Fibroblast of skin of left biceps (primary cell): Measurements from ENCODE around the gene FGF14.

Experiments used
- DNase-seq, 2 experiments: peaks; one replicate each; pipeline ENCODE4 v3.0.0-alpha.2; 2013; ENCODE audit warnings: low read depth in 2 of 2

The FGF14 gene

DNA sequence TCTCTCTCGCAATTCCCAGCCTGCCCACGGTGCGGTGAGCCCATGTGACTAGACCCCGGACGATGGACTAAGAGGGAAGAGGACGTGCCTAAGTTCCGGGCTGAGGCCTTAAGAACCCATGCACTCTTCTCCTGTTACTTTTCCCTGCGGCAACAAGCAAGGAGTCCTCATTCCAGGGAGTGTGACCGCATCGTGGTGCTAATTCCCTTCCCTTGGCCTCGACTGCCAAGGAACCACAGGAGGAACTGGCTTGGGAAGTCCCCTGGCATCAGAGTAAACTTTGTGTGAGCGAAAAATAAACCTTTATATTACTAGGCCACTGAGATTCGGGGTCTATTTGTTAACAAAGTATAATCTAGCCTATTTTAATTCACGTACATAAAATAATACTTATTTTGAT lies 34.0 kb downstream of the FGF14 start:
- DNase-seq = no peak

DNA sequence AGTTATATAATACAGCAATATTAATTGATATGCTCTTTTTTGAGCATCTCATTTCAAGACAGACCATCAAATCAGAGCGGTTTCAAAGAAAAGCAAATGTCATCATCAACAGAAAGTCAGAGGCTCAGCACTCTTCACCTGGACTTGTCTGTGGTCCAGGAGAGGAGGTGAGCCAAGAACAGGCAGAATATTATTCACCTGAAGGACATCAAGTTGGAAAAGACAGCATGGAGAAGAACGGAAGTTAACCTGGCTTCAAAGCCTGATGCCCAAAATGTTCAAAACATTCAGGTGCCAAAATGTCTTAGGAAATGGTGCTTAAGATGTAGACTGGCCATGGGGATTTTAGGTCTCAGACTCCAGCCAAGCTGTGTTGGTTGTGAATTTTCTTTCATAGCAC lies 40.7 kb downstream of the FGF14 start:
- no peak for DNase-seq

DNA sequence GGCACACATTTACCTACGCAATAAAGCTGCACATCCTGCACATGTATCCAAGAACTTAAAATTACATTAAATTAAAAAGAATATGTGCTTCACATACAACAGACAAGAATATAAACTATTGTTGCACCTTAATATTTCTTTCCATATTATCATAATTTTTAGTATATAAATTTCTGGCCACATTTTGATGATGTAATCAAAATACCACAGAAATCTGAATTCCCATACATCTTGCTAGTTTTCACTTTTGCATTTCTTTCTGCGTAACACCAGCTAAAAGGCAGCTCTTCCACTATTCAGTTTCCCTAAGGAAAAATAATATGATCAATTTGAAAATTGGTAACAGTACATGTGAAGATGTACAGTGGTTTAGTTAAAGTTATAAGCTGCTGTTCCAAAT lies 42.6 kb downstream of the FGF14 start:
- DNase-seq = no peak

DNA sequence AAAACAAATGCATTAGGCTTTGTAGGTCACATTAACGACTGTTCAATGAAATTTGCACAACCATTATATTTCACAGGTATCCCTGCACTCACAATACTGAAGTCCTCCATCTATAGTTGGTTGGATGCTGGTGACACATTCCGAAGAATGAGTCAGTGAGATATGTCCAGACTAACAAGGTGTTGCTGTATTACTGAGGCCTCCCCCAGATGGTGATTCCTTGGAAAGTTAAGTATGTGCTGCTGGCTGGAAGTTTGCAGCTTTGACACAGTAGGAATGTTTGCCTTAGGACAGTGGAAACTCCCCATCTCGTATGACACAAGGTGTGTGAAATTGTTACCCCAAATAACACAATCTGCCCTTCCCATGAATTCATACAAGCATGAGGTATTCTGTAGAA lies 46.6 kb downstream of the FGF14 start:
- DNase-seq = no peak

DNA sequence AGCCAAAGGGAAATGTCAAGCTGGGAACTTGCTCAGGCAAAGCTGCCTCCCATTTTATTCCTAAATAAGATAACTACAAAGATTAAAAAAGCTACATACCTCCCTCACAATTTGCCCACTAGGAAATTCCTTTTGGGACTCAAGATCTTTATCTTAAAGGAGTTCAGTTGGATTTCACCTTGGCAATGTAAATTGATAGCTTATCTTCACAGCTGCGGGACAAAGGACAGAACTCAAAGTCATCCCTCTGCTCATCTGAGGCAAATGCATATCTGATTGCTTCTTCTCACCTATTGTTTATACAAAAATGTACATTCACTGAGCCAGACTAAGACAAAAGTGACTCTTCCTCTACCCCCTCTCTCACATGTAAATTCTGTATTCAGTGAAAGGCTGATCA lies 47.8 kb downstream of the FGF14 start:
- DNase-seq = no peak

DNA sequence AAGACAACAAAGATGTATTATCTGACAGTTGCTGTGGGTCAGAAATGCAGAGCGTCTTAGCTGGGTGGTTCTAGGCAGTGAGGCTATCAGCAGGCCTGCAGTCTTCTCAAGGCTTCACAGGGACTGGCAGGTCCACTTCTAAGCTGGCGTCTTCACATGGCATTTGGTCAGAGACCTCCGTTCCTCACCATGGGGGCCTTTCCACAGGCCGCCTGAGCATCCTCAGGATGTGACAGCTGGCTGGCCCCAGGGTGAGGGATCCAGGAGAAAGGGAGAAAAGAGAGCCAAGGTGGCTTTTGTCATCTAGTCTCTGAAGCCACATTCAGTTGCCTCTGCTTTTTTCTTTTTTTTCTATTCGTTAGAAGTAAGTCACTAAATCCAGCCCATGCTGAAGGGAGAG lies 50.3 kb downstream of the FGF14 start:
- DNase-seq = no peak

DNA sequence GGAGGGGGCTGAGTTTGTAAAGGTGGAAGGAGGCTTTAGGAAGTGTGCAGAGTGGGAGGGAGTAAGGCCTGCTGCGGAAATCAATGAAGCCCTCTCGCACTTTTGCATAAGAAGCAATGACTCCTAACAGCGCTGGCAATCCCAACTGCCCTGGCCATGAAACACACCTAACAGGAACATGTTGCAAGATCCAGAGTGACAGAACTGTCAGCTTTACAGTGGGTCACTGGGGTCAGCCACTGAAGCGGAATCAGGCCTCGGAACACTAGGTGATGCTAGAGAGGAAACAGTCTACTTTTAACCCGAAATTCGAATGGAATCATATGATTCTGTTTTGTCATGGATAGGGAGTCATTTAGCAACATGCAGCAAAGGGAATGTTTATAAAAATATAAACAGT lies 54.4 kb downstream of the FGF14 start:
- no peak for DNase-seq

DNA sequence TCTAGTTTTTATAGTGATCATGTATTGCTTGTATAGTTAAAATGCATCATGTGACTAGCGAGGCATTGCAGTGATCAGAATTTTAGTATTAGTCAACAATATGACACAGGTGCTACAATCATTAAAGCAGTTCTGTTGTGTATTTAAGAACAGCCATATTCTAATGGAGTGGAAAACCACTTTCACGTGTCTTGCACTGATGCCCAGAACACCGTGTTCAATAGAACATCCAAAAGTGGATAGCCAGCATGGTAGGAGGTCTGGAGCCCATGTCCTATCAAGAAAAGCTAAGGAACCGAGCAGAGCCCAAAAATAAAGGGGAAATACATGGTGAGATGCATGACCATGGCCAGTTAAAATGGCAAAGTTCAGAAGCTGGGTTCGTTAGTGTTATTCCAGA lies 55.1 kb downstream of the FGF14 start:
- DNase-seq = no peak

DNA sequence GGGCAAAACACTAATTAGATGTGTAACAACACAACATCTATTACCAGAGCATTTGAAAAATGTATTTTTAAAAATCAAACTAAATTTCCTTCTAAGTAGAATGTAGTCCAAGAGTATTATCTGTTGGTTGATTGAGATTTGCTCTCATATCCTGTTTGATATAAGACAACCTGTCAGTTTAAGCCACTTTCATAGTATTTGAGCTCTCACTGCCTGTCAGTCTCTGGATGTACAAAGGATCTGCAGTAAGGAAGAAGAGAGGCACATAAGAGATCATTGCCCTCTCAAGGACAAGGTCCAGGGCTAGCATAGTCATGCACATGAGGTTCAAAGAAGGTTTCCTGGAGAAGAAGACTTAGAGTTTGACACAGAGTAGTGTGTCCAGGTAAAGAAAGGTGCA lies 57.4 kb downstream of the FGF14 start:
- no peak for DNase-seq

DNA sequence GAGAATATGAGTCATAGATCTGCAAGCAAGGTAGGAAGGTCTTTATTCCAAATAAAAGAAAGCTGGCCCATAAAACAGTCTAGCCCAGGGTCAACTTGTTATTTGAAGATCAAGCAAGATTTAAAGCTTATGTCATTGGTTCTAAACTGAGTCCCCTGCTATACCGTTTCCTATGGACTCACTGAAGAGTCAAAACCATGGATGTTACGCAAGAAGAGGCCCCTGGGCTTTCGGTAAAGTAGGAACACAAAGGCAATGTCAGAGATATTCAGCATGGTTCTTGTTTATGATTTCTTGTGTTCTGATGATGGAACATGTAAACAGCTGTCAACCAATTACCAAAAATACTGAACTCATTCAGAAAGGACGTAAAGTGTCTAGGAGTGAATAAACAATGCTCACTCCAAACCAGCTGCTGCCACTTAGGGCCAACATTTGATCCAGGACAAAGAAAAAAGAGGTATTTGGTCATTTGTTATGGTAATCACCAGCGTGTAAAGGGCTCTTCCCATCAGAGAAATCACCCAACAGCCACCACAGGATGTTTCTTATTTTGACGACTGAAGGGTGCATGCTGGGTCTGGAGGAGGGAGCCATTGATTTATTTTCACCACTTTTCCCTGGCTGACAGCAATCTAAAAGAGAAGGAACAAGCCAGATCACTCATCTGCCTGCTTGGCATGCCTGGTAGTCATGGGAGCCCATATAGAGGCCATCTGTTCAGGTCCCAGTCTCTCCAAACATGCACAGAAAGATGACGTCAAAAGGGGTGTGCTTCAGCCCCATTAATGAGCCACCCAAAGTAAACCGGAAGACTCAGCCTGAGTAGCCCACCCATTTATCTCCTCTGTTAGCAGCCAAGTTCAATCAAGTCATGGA lies 68.3 kb downstream of the FGF14 start:
- DNase-seq = no peak

DNA sequence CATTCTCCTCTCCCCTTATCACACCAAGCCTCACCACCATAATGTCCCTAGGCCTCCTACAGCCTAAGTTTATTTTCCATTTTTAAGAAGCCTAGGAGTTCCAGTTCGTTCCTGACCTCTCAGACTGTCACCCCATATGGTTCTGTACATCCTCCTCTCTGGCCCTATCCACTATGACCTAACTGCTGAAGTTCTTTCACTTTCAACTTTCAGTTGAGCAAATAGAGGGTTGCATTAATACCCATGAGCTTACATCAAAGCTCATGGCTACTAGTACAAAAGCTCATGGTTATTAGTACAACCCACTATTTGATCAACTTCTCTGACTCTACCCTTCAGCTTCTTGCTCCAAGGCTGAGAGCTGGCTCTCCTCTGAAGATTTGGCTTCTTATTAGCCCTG lies 72.9 kb downstream of the FGF14 start:
- DNase-seq = no peak

DNA sequence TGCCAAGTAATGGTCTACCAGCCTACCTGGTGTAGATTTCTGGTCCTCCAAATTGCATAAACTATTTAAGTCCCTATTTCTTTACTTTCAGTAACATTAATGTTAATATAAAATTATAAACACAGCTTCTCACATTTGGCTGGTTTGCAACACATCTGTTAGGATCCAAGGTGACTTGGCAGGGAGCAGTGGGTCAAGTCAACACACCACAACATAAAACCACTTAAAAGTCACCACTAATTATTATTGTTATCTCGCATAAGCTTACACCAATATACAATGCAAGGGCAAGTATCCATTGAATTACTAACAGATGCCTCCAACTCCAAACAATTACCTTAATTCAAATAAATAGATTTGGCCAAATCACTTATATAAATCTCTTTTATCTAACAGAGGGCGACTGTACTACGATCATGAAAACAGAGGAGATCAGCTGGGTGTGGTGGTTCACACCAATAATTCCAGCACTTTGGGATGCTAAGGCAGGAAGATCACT lies 74.7 kb downstream of the FGF14 start:
- no peak for DNase-seq

DNA sequence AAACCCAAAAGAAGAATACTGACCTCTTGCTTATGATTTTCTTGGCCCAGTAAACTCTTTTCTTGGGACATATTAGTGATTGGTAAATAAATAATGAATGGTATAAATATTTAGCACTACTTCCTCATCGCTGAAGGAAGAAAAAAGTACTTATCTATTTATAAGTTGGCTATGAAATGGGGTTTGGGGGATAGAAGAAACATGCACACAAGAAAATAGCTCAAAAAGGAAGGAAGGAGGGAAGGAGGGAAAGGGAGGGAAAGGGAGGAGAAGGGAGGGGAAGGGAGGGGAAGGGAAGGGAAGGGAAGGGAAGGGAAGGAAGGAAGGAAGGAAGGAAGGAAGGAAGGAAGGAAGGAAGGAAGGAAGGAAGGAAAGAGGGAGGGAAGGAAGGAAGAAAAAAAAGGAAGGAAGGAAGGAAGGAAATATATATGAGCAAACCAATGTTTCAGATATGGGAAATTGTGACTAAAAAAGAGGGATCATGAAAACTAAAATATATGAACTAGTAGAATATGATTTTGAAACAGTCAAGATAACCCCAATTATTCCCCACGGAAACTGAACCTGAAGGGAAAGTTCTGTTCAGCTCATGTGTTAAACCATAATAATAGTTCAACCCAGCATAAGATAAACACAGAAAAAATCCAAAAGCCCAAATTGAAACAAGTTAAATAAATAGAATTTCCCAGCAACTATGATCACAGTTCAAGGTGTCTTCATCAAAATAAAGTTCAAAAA lies 75.3 kb downstream of the FGF14 start:
- no peak for DNase-seq

DNA sequence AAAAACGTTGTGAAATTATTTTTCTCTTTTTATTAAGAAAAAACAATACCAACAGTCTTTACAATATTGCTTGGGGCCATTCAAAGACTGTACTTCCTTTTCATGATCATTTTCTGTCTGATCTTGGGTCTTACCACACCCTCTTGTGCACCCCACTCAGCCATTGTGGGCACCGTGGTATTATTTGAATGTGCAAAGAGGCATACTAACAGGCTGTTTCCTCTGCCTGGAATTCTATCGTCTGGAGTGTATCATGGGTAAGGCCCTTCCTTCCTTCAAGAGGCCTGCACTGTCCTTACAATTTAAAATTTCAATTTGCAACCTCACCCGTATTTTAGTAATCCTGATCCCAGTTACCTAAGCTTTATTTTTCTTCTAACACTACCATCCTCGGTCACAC lies 76.5 kb downstream of the FGF14 start:
- DNase-seq = no peak

DNA sequence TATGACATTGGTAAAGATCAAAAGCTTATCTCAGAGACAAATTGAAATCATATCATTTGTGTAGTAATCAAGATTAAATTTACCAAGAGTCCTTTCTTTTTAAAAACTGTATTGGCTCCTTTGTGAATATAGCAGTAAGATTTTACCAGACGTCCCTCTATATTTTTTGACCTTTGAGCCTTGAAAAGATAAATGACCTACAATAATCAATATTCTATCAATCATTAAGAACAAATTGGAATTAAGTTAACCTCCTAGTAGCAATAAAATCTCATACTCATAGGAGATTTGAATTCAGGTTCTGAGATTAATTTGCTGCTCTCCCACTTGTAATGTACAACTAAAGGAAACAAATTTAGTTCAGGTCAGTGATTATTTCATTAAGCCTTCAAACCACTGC lies 78.3 kb downstream of the FGF14 start:
- DNase-seq = no peak

DNA sequence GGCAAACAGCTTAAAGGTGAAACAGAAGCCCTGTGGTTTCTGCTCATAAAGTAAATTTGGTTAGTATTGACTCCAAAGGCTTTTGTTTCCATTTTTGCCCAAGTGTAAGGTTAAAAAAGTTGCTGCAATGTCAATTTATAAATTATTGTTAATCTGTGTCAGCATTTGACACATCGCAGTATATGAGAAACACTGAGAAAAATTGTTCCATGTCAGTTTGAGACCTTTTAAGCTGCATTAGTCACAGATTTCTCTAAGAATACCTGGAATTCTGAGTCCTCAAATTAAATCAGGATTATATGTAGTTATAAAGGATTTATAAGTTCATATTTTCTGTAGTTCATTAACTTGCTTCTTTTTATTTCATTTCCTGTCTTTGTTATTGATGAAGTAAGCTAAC lies 78.8 kb downstream of the FGF14 start:
- DNase-seq = no peak

DNA sequence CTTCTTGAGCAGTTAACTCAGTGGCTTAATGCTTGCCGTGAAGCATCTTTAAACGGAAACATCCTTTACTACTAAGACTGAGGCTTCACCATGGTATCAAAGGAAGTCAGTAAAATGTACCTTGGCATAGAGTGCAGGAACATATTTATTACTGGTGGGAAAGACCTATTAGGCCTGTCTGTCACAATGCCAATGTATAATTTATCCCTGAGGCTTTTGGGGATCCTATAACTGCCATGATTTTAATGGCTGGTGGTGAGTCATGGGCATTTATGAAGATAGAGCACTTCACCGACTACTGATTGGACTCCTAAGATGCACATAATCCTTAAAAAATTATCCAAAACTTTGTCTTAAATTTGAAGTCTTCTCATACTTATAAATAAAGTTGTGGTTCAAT lies 79.6 kb downstream of the FGF14 start:
- DNase-seq = no peak

DNA sequence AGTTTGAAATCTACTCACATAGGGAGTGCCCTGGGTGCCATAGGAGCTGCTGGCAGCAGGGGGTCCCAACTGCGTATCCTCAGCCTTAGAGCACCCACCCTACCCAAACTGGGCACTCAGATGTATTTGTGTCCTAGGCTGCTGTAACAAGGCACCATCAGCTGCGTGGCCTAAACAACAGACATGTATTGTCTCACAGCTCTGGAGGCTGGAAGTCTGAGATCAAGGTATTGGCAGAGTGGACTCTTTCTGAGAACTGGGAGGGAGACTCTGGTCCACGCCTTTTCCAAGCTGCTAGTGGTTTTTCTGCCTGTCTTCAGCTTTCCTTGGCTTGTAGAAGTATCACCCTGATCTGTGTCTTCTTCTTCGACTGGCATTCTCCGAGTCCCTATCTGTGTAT lies 83.6 kb downstream of the FGF14 start:
- DNase-seq = no peak

DNA sequence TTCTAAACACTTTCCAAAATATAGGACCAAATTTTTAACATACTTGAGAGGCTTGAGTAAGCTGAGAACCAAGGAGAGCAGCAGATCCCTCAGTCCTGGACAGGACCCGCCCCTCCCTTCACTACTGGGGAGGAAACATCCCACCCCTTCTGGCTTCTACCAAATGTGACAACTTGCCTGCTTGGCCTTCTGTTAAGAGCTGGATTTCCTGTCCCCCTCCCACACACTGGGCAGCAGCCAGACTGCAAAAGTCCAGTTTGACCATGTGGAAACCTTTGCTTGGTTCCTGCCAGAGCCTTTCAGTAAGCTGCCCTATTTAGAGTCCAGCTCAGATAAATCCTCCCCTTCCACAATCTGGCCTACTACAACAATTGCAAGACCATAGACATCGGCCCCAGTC lies 84.3 kb downstream of the FGF14 start:
- no peak for DNase-seq

DNA sequence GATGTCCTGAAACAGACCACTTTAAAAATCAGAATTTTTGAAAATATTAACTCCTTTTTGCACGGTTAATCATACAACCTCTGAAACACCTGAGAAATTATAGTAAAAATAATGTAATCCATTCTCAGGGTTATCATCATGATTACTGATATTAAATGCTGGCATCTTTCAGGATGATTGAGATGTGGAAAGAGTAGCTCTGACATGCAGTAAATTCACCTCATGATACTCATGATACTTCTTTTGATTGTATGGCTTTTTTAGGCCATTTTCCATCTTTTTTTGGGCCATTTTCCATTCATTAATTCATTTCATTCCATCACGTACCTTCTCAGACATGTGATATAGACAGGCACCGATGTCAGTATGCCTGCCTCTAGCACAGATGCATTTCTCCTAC lies 85.1 kb downstream of the FGF14 start:
- DNase-seq = no peak

DNA sequence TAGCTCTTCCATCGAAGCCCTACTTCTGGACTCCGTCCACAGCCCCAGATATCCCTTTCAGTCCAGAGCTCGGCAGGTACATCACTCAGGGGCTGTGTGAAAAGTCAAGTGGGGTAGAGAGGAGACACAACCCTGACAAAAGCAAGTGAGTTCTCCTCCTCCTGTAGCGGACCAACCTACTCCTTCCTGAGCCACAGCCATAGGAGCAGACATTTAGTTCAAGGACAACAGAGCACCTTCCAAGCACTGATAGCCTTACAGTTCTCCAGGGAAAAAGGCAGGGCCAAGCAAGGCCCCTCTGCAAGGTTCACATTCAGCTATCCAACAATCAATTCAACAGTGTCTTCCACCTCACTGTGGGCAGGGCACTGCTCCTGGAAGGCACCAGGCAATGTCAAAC lies 89.0 kb downstream of the FGF14 start:
- DNase-seq = no peak

DNA sequence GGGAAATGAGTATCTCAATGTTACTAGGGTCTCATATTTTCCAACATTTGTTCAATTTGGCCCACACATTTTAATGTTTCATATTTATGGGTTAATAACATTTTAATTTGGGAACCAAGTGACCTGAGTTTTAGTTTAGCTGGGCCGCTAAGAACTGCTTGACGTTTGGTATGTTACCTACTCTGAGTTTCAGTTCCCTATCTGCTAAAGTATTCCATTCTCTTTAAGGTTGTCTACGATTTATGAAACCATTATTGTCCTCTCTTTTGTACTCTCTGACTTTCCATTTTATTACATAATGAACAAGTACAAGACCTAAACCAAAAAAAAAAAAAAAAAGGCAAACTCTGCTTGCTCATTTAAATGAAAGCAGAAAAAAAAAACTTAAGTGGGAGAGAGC lies 89.9 kb downstream of the FGF14 start:
- DNase-seq = no peak

DNA sequence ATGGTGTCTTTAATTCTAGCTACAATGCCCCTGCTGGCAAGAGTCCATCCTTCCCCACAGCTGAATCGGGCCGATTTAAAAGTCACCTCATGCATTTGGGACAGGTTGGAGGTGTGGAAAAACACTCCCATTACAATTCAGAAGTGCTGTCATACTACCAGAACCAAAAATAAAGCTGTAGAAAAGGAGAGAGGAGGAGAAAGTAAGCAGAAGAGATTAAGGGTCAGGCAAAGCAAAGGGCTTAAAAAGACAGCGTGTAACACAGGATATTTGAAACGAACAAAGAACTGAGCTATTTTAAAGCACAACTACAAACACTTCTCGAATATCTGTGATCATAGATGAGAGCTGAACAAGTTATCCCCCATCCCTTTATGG lies 90.4 kb downstream of the FGF14 start:
- DNase-seq = no peak
